K562 (cell line): ENCODE data around the gene OR10H3.

Experiments used
- CREM ChIP-seq: IDR thresholded peaks from 2 replicates; pipeline ENCODE4 v1.6.1; 2014; ENCODE audit warnings: antibody characterized with exemption, low read depth
- EP300 ChIP-seq: IDR thresholded peaks from 2 replicates; pipeline ENCODE4 v1.6.1; 2012; ENCODE audit warnings: low read length, improper control_type of control experiment
- FOSL1 ChIP-seq: fragments of 200-800 bp; sonication (Bioruptor generic); conservative IDR thresholded peaks from 2 replicates; pipeline ENCODE4 v1.6.1; 2016; ENCODE audit warnings: missing genetic modification characterization, missing compliant biosample characterization
- HNRNPL ChIP-seq: fragments of 200-400 bp; formaldehyde crosslinking; IDR thresholded peaks from 2 replicates; pipeline ENCODE4 v1.6.1; 2017; ENCODE audit warnings: low read depth, mild to moderate bottlenecking, low read length
- MYC ChIP-seq, 2 experiments: fragments of 250-450 bp in 1 of 2; sonication (Bioruptor Pico) in 1 of 2; IDR thresholded peaks; 2 replicates each; pipeline versions ENCODE4 v1.5.1 to v1.6.1; 2012 to 2021; ENCODE audit warnings: low read depth in 2 of 2, borderline replicate concordance in 1 of 2, improper control_type of control experiment in 1 of 2, low read length in 1 of 2, mild to moderate bottlenecking in 1 of 2, moderate library complexity in 1 of 2
- POLR2A ChIP-seq: fragments of 450-650 bp; conservative IDR thresholded peaks from 2 replicates; pipeline ENCODE4 v1.6.1; 2016
- POLR2AphosphoS5 ChIP-seq: IDR thresholded peaks from 2 replicates; pipeline ENCODE4 v1.6.1; 2011; ENCODE audit warnings: mild to moderate bottlenecking, low read depth, low read length, moderate library complexity; ENCODE audit not compliant: control insufficient read depth, insufficient read depth
- RBM17 ChIP-seq: fragments of 200-400 bp; formaldehyde crosslinking; IDR thresholded peaks from 2 replicates; pipeline ENCODE4 v1.6.1; 2017; ENCODE audit warnings: low read depth, mild to moderate bottlenecking, low read length, borderline replicate concordance
- SMARCB1 ChIP-seq: IDR thresholded peaks from 2 replicates; pipeline ENCODE4 v1.6.1; 2011; ENCODE audit warnings: improper control_type of control experiment, low read depth; ENCODE audit not compliant: insufficient read length
- SNRNP70 ChIP-seq: fragments of 200-400 bp; formaldehyde crosslinking; optimal IDR thresholded peaks from 2 replicates; pipeline ENCODE3; 2017; ENCODE audit warnings: low read depth, low read length
- SP1 ChIP-seq: sonication (generic); formaldehyde crosslinking; IDR thresholded peaks from 2 replicates; pipeline ENCODE4 v1.8.1; 2022; ENCODE audit warnings: mild to moderate bottlenecking, missing genetic modification reagents
- TCF7L2 ChIP-seq: fragments of 150-350 bp; IDR thresholded peaks from 2 replicates; pipeline ENCODE4 v1.6.1; 2016; ENCODE audit warnings: low read depth, mild to moderate bottlenecking, low read length, moderate library complexity
- ZFX ChIP-seq: sonication (generic); formaldehyde crosslinking; IDR thresholded peaks from 2 replicates; pipeline ENCODE4 v1.8.0; 2022; ENCODE audit warnings: mild to moderate bottlenecking, missing genetic modification reagents, moderate library complexity
- TF ChIP-seq, protein P1 (sequence below), 2 experiments: fragments of 450-650 bp; IDR thresholded peaks; 2 replicates each; pipeline ENCODE4 v1.6.1; 2016

DNA sequence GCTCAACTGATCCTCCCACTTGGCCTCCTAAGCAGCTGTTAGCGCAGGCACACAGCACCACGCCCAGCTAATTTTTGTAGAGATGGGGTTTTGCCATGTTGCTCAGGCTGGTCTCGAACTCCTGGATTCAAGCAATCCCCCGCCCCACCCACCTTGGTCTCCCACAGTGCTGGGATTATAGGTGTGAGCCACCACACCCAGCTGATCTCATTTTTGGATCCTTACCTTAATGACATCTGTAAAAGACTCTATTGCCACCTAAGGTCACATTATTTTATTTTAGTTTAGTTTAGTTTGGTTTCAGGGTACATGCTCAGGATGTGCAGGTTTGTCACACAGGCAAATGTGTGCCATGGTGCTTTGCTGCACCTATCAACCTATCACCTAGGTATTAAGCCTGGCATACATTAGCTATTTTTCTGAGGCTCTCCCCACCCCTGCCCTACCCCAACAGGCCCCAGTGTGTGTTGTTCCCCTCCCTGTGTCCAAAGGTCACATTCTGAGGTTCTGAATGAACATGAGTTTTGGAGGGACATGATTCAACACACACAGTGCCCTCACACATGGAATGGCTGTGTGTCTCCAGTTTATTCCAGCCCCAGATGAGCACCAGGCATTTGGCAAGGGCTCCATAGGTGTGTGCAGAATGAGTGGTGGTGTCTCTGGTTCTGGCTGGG, 50.9 kb downstream of the OR10H3 start:
- TF ChIP-seq CREM (no peak), FOSL1 (no peak), EP300 (no peak), SNRNP70 (no peak), SP1 (CRISPR knock-in tag) (no peak), SMARCB1 (no peak), TCF7L2 (no peak), MYC (IDR thresholded peaks at IDR 0.05; ENCODE audit: low read depth, low read length) (no peak), MYC (CRISPR knock-in tag; IDR thresholded peaks at IDR 0.05; ENCODE audit: borderline replicate concordance, low read depth) (no peak), POLR2AphosphoS5 (no peak), RBM17 (no peak), HNRNPL (no peak), ZFX (CRISPR knock-in tag) (no peak), POLR2A (no peak)
- TF ChIP-seq, protein P1, sequence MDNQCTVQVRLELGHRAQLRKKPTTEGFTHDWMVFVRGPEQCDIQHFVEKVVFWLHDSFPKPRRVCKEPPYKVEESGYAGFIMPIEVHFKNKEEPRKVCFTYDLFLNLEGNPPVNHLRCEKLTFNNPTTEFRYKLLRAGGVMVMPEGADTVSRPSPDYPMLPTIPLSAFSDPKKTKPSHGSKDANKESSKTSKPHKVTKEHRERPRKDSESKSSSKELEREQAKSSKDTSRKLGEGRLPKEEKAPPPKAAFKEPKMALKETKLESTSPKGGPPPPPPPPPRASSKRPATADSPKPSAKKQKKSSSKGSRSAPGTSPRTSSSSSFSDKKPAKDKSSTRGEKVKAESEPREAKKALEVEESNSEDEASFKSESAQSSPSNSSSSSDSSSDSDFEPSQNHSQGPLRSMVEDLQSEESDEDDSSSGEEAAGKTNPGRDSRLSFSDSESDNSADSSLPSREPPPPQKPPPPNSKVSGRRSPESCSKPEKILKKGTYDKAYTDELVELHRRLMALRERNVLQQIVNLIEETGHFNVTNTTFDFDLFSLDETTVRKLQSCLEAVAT (IDR thresholded peaks at IDR 0.05) = no peak
